Endothelial cell of umbilical vein (primary cell): ENCODE data around the gene NELL2.

Experiments used
- CTCF ChIP-seq, 2 donors: IDR thresholded peaks; 1 replicate in 1 of 2; 2 replicates in 1 of 2; pipeline ENCODE4 v1.5.1; 2011; ENCODE audit warnings: low read length in 2 of 2, mild to moderate bottlenecking in 2 of 2, moderate library complexity in 2 of 2, control low read depth in 1 of 2, inconsistent platforms in 1 of 2, low read depth in 1 of 2; ENCODE audit not compliant: insufficient read depth in 1 of 2; ENCODE audit errors: extremely low read depth in 1 of 2
- EZH2 ChIP-seq: IDR thresholded peaks from 2 replicates; pipeline ENCODE4 v1.6.1; 2012; ENCODE audit warnings: borderline replicate concordance, low read depth, mild to moderate bottlenecking, moderate library complexity, low read length, inconsistent platforms; ENCODE audit not compliant: severe bottlenecking
- JUN ChIP-seq: IDR thresholded peaks from 2 replicates; pipeline ENCODE4 v1.6.1; 2011; ENCODE audit warnings: borderline replicate concordance, low read depth; ENCODE audit not compliant: insufficient read length, insufficient read depth
- MAX ChIP-seq: IDR thresholded peaks from 2 replicates; pipeline ENCODE4 v1.6.1; 2011; ENCODE audit not compliant: insufficient read depth, insufficient read length
- MYC ChIP-seq: IDR thresholded peaks from one replicate; pipeline ENCODE4 v1.6.1; 2011; ENCODE audit warnings: mild to moderate bottlenecking, low read depth, low read length
- POLR2A ChIP-seq: IDR thresholded peaks from 2 replicates; pipeline ENCODE4 v1.6.1; 2012; ENCODE audit warnings: low read depth, mild to moderate bottlenecking, control low read depth, low read length
- POLR2AphosphoS5 ChIP-seq: IDR thresholded peaks from 2 replicates; pipeline ENCODE4 v1.6.1; 2012; ENCODE audit warnings: low read depth, mild to moderate bottlenecking, control low read depth, low read length, moderate library complexity; ENCODE audit not compliant: insufficient read depth

GRCh38 chr12:44829045-44829444, 47.1 kb downstream of the NELL2 start:
- no peak for TF ChIP-seq MYC
- no peak for TF ChIP-seq CTCF (IDR thresholded peaks at IDR 0.05; ENCODE audit: extremely low read depth in 1 of 2, insufficient read depth in 1 of 2, low read depth in 1 of 2, low read length in 2 of 2)
- no peak for TF ChIP-seq POLR2AphosphoS5
- TF ChIP-seq POLR2A: no peak
- TF ChIP-seq EZH2: no peak
- TF ChIP-seq MAX: no peak
- no peak for TF ChIP-seq JUN
